PC-9 (cell line): ENCODE measurements around the gene CARS2. TPM values are rescaled to one million over a fixed set of nuclear protein-coding genes. Genes with fewer than 3 reads are reported as not detected.

Source experiments
- BruUV-seq: library from RNA; stranded (reverse); fragments of 400-500 nt; replicated peaks from 2 replicates; lab custom pipeline; 2021; lab: Mats Ljungman, UMichigan
- CTCF ChIA-PET: fragments of 300-600 bp; sonication (Branson Sonifier 250); formaldehyde crosslinking; loops from one replicate; lab custom pipeline; 2022; ENCODE audit warnings: antibody characterized with exemption; lab: Charles Lee
- POLR2A ChIA-PET: fragments of 300-600 bp; sonication (Branson Sonifier 250); formaldehyde crosslinking; loops from one replicate; lab custom pipeline; 2022; ENCODE audit warnings: antibody characterized with exemption; ENCODE audit not compliant: unreplicated experiment; lab: Charles Lee
- DNase-seq, 2 experiments: peaks; one replicate each; pipeline versions ENCODE4 v3.0.0 to v3.0.0-alpha.2; 2015 to 2022; ENCODE audit warnings: mixed read lengths in 1 of 2
- H2AFZ ChIP-seq: fragments of 200-600 bp; sonication (generic); 2 replicates; pipeline ENCODE4 v1.8.1; 2017; ENCODE audit warnings: antibody characterized with exemption
- H3F3A ChIP-seq: fragments of 200-600 bp; sonication (generic); 2 replicates; pipeline ENCODE4 v1.8.1; 2017; ENCODE audit warnings: antibody characterized with exemption, mild to moderate bottlenecking, low read depth; ENCODE audit not compliant: insufficient read depth
- H3K27ac ChIP-seq: fragments of 200-600 bp; sonication (generic); 2 replicates; pipeline ENCODE4 v1.6.1; 2016; ENCODE audit warnings: mixed run types
- H3K27me3 ChIP-seq: fragments of 200-600 bp; sonication (generic); 2 replicates; pipeline ENCODE4 v1.6.1; 2016; ENCODE audit warnings: low read depth, mixed run types; ENCODE audit not compliant: insufficient read depth
- H3K36me3 ChIP-seq: fragments of 200-600 bp; sonication (generic); 2 replicates; pipeline ENCODE4 v1.6.1; 2016; ENCODE audit warnings: low read depth, mixed run types
- H3K4me1 ChIP-seq: fragments of 200-600 bp; sonication (generic); replicated peaks from 2 replicates; pipeline ENCODE4 v1.6.1; 2016; ENCODE audit warnings: mixed run types; ENCODE audit not compliant: insufficient read depth
- H3K4me2 ChIP-seq: fragments of 200-600 bp; sonication (generic); 2 replicates; pipeline ENCODE4 v1.6.1; 2017; ENCODE audit warnings: mixed run types
- H3K4me3 ChIP-seq: fragments of 200-600 bp; sonication (generic); 2 replicates; pipeline ENCODE4 v1.6.1; 2016; ENCODE audit warnings: mixed run types
- H3K79me2 ChIP-seq: fragments of 200-600 bp; sonication (generic); 2 replicates; pipeline ENCODE4 v1.6.1; 2017; ENCODE audit warnings: low read depth, mixed run types
- H3K9me2 ChIP-seq: fragments of 200-600 bp; sonication (generic); 2 replicates; pipeline ENCODE4 v1.8.1; 2017; ENCODE audit warnings: mild to moderate bottlenecking; ENCODE audit not compliant: insufficient read depth
- H3K9me3 ChIP-seq: fragments of 200-600 bp; sonication (generic); 2 replicates; pipeline ENCODE4 v1.8.1; 2016; ENCODE audit warnings: low read depth; ENCODE audit not compliant: insufficient read depth
- H4K20me1 ChIP-seq: fragments of 200-600 bp; sonication (generic); 2 replicates; pipeline ENCODE4 v1.8.1; 2017; ENCODE audit not compliant: insufficient read depth
- CTCF ChIP-seq: fragments of 200-600 bp; sonication (generic); conservative IDR thresholded peaks from 2 replicates; pipeline ENCODE4 v1.6.1; 2017; ENCODE audit warnings: mixed run types, antibody characterized with exemption, mild to moderate bottlenecking, moderate library complexity
- EZH2 ChIP-seq: fragments of 200-600 bp; sonication (generic); IDR thresholded peaks from 2 replicates; pipeline ENCODE4 v1.8.0; 2017; ENCODE audit warnings: antibody characterized with exemption, low read depth
- intact Hi-C: fragments of 100-400 bp; cut with micrococcal nuclease; formaldehyde crosslinking; loops from one replicate; pipeline ENCODE4 v1.10.0; 2022; ENCODE audit not compliant: unreplicated experiment
- total RNA-seq: library from RNA; stranded (reverse); gene quantifications from 2 replicates; pipeline ENCODE4 v1.2.3, GENCODE V29; 2021

Gene CARS2
- total RNA-seq, 1 experiment from 2014 or later = 67.0 TPM

DNA sequence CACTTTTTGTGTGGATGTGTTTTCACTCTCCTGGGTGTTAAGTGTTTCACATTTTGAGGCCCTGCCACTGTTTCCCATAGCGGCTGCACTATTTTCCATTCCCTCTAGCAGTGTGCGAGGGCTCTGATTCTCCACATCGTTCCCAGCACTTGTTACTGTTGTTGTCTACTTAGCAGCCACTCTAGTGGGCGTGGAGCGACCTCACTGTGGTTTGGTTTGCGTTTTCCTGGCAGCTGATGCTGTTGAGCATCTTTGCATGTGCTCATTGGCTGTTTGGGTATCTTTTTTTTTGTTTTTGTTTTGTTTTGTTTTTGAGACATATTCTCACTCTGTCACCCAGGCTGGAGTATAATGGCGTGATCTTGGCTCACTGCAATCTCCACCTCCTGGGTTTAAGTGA, 76.2 kb downstream of the CARS2 start:
- peaks cover 20% of the 10 kb centered on the region for H3K36me3 ChIP-seq
- H3K9me2 ChIP-seq = no peaks in the 10 kb centered on the region
- H3F3A ChIP-seq = peaks cover 3% of the 10 kb centered on the region; the same call in 1 of the 2 replicates
- H3K27me3 ChIP-seq = no peaks in the 10 kb centered on the region
- no peak overlapping the region for H3K4me3 ChIP-seq
- TF ChIP-seq CTCF (no peak), EZH2 (no peak)
- peaks cover 76% of the 10 kb centered on the region for H4K20me1 ChIP-seq
- no peak overlapping the region for H3K4me2 ChIP-seq
- peaks cover 87% of the 10 kb centered on the region for H3K79me2 ChIP-seq
- H2AFZ ChIP-seq = no peak overlapping the region
- intact Hi-C loops = no loop called here
- no TSS peak for BruUV-seq
- no peaks in the 10 kb centered on the region for H3K9me3 ChIP-seq
- ChIA-PET CTCF (no interaction called here), POLR2A (no interaction called here)
- H3K4me1 ChIP-seq = no peaks in the 10 kb centered on the region
- no peak for DNase-seq
- H3K27ac ChIP-seq = no peak overlapping the region

GRCh38 chr13:110628952-110629701, 76.8 kb downstream of the CARS2 start:
- TF ChIP-seq EZH2 (no peak), CTCF (no peak)
- no peak overlapping the region for H2AFZ ChIP-seq
- intact Hi-C loops = no loop called here
- no peak overlapping the region for H3K27ac ChIP-seq
- H3F3A ChIP-seq = peaks cover 3% of the 10 kb centered on the region; the same call in 1 of the 2 replicates
- no TSS peak for BruUV-seq
- H3K36me3 ChIP-seq = peaks cover 16% of the 10 kb centered on the region; the same call in 1 of the 2 replicates
- H3K79me2 ChIP-seq = peaks cover 88% of the 10 kb centered on the region
- DNase-seq = no peak
- H3K9me3 ChIP-seq = no peaks in the 10 kb centered on the region
- H4K20me1 ChIP-seq = peaks cover 76% of the 10 kb centered on the region
- ChIA-PET CTCF (no interaction called here), POLR2A (no interaction called here)
- no peak overlapping the region for H3K4me2 ChIP-seq
- H3K27me3 ChIP-seq = no peaks in the 10 kb centered on the region
- no peaks in the 10 kb centered on the region for H3K9me2 ChIP-seq
- no peaks in the 10 kb centered on the region for H3K4me1 ChIP-seq
- H3K4me3 ChIP-seq = no peak overlapping the region

DNA sequence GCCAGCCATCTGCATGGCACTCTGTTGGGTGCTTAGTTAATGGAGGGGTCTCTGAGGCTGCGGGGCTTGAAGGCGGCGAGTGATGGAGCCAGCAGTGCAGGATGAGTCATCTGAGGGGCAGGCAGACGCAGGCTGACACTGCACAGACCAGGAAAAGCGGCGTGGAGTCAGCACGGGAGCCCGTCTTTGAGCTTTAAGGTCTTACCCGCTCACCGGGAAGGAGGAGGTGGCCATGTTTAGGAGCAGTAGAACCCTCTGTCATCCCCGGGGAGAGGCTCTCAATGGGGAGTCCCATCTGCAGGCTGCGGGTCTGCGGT, 77.5 kb downstream of the CARS2 start:
- no peak for DNase-seq
- Histone ChIP-seq H3K4me3 (no peak overlapping the region), H3K79me2 (peaks cover 88% of the 10 kb centered on the region), H3K9me3 (no peaks in the 10 kb centered on the region), H3F3A (no peaks in the 10 kb centered on the region), H2AFZ (no peak overlapping the region), H3K4me1 (no peaks in the 10 kb centered on the region), H3K9me2 (no peaks in the 10 kb centered on the region), H3K36me3 (peaks cover 18% of the 10 kb centered on the region; the same call in 1 of the 2 replicates), H3K4me2 (no peak overlapping the region), H4K20me1 (peaks cover 77% of the 10 kb centered on the region), H3K27ac (no peak overlapping the region), H3K27me3 (no peaks in the 10 kb centered on the region)
- BruUV-seq = no TSS peak
- ChIA-PET POLR2A (no interaction called here), CTCF (no interaction called here)
- TF ChIP-seq EZH2 = no peak
- TF ChIP-seq CTCF = no peak
- intact Hi-C loops = no loop called here
